ENCODE data around the gene PXDC1.

The PXDC1 gene

GRCh38 chr6:3753228-3753835 is 1.8 kb upstream of the PXDC1 start:
- H3K4me3 ChIP-seq (ENCODE audit: low read depth, low read length): no peak overlapping the region
- TF ChIP-seq CTCF (IDR thresholded peaks at IDR 0.05; ENCODE audit: borderline replicate concordance, insufficient read depth, low read depth, low read length): no peak

- no peak overlapping the region for H3K4me3 ChIP-seq (ENCODE audit: low read depth, low read length)
- TF ChIP-seq CTCF (IDR thresholded peaks at IDR 0.05; ENCODE audit: borderline replicate concordance, insufficient read depth, low read depth, low read length): no peak
Measured at GRCh38 chr6:3752531-3753227, 1.2 kb upstream of the PXDC1 start.

- TF ChIP-seq CTCF (IDR thresholded peaks at IDR 0.05; ENCODE audit: borderline replicate concordance, insufficient read depth, low read depth, low read length): peak; percentile 50
Measured at GRCh38 chr6:3751730-3752530, 417 bp upstream of the PXDC1 start.

GRCh38 chr6:3750317-3751076 is 1.0 kb downstream of the PXDC1 start:
- peak overlapping the region; percentile 27 for H3K4me3 ChIP-seq (ENCODE audit: low read depth, low read length)

More at GRCh38 chr6:3751730-3752530, 417 bp upstream of the PXDC1 start:
- peak overlapping the region; percentile 26 for H3K4me3 ChIP-seq (ENCODE audit: low read depth, low read length)

GRCh38 chr6:3749977-3750316 is 1.6 kb downstream of the PXDC1 start:
- no peak for TF ChIP-seq CTCF (IDR thresholded peaks at IDR 0.05; ENCODE audit: borderline replicate concordance, insufficient read depth, low read depth, low read length)
- no peak overlapping the region for H3K4me3 ChIP-seq (ENCODE audit: low read depth, low read length)

More at GRCh38 chr6:3750317-3751076, 1.0 kb downstream of the PXDC1 start:
- TF ChIP-seq CTCF (IDR thresholded peaks at IDR 0.05; ENCODE audit: borderline replicate concordance, insufficient read depth, low read depth, low read length): no peak

- no peak for TF ChIP-seq CTCF (IDR thresholded peaks at IDR 0.05; ENCODE audit: borderline replicate concordance, insufficient read depth, low read depth, low read length)
- H3K4me3 ChIP-seq (ENCODE audit: low read depth, low read length): no peak overlapping the region
Measured at GRCh38 chr6:3749067-3749841, 2.3 kb downstream of the PXDC1 start.
